Gastrocnemius medialis (tissue), 4 donors: ENCODE results near the gene SUDS3. TPM values are rescaled to one million over a fixed set of nuclear protein-coding genes. Genes with fewer than 3 reads are reported as not detected.

Experiments used
- ATAC-seq, 2 donors: fragments of 150-250 bp; one replicate each; pipeline ENCODE4 v1.9.1; 2016
- DNase-seq, 2 donors: peaks; one replicate each; pipeline ENCODE4 v3.0.0-alpha.2; 2019
- H3K27ac ChIP-seq, 4 donors: fragments of 200-600 bp; sonication (generic); 1 replicate in 1 of 4; 2 replicates in 3 of 4; pipeline ENCODE4 v1.5.1; 2016 to 2018; ENCODE audit warnings: mild to moderate bottlenecking in 2 of 4, moderate library complexity in 1 of 4
- H3K27me3 ChIP-seq, 3 donors: fragments of 200-600 bp; sonication (generic) in 2 of 3; 1 replicate in 1 of 3; 2 replicates in 2 of 3; pipeline versions ENCODE4 v1.5.1 to v1.6.0; 2016 to 2019; ENCODE audit warnings: mild to moderate bottlenecking in 1 of 3, moderate library complexity in 1 of 3
- H3K36me3 ChIP-seq, 2 donors: fragments of 200-600 bp; sonication (generic) in 1 of 2; one replicate each; pipeline ENCODE4 v1.5.1; 2017 to 2018
- H3K4me1 ChIP-seq, 2 donors: fragments of 200-600 bp; sonication (generic) in 1 of 2; one replicate each; pipeline ENCODE4 v1.5.1; 2016 to 2017; ENCODE audit warnings: mild to moderate bottlenecking in 2 of 2
- H3K4me3 ChIP-seq, 4 donors: fragments of 200-600 bp; sonication (generic) in 3 of 4; 1 replicate in 1 of 4; 2 replicates in 3 of 4; pipeline ENCODE4 v1.5.1; 2016 to 2019; ENCODE audit warnings: mild to moderate bottlenecking in 2 of 4
- H3K9me3 ChIP-seq, 3 donors: fragments of 200-600 bp; sonication (generic) in 2 of 3; 1 replicate in 1 of 3; 2 replicates in 2 of 3; pipeline ENCODE4 v1.5.1; 2016 to 2019
- POLR2A ChIP-seq, 2 donors: fragments of 450-650 bp; IDR thresholded peaks; one replicate each; pipeline ENCODE4 v1.6.1; 2017; ENCODE audit warnings: antibody characterized with exemption in 2 of 2, mild to moderate bottlenecking in 2 of 2, moderate library complexity in 2 of 2
- in situ Hi-C, 4 donors: fragments of 200-750 bp; cut with MboI; loops; one replicate each; pipeline versions ENCODE4 v1.15.0 to v1.8.0; 2017; ENCODE audit warnings: low sequenced_read_pairs in 4 of 4
- intact Hi-C: fragments of 100-400 bp; cut with DNase I; formaldehyde crosslinking; loops from one replicate; pipeline ENCODE4 v1.15.1; 2023; ENCODE audit warnings: low total_unique reads
- total RNA-seq, 4 donors: library from RNA; depleted of rRNA; stranded (reverse); fragments of >200 nt; gene quantifications; one replicate each; pipeline versions ENCODE4 v1.1.0 to v1.2.3, GENCODE V29; 2016
- TF ChIP-seq, protein P1 (sequence below), 5 experiments: fragments of 450-650 bp in 3 of 5; fragments of 200-600 bp in 2 of 5; sonication (generic) in 2 of 5; IDR thresholded peaks in 4 of 5; conservative IDR thresholded peaks in 1 of 5; 1 replicate in 4 of 5; 2 replicates in 1 of 5; pipeline ENCODE4 v1.5.1; 2016 to 2019; ENCODE audit warnings: antibody characterized with exemption in 5 of 5, mild to moderate bottlenecking in 3 of 5, moderate library complexity in 3 of 5

SUDS3 gene
- total RNA-seq, 4 donors from 2014 or later: 17.0 to 33.2 (median 29.1) TPM

DNA sequence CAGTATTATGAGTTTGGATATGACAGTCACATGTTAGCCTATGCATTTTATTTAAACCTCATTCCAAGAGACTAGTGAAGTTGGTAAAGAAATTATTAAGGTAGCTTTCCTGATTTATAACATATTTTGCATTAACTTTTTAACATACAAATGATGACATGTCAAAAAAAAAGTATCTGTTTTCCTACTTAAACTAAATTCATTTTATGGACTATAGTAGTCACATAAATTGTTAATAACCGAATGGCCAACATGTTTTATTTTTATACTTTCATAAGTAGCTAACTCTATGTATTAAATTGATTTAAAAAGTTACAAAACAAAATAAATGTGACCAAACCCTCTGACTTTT, 18.4 kb upstream of the SUDS3 start:
- no peak overlapping the region for H3K27ac ChIP-seq
- DNase-seq: no peak
- intact Hi-C loops: no loop called here
- H3K4me3 ChIP-seq: no peak overlapping the region
- peaks cover 16 to 23% of the 10 kb centered on the region in 2 donors for H3K4me1 ChIP-seq
- TF ChIP-seq, protein P1, sequence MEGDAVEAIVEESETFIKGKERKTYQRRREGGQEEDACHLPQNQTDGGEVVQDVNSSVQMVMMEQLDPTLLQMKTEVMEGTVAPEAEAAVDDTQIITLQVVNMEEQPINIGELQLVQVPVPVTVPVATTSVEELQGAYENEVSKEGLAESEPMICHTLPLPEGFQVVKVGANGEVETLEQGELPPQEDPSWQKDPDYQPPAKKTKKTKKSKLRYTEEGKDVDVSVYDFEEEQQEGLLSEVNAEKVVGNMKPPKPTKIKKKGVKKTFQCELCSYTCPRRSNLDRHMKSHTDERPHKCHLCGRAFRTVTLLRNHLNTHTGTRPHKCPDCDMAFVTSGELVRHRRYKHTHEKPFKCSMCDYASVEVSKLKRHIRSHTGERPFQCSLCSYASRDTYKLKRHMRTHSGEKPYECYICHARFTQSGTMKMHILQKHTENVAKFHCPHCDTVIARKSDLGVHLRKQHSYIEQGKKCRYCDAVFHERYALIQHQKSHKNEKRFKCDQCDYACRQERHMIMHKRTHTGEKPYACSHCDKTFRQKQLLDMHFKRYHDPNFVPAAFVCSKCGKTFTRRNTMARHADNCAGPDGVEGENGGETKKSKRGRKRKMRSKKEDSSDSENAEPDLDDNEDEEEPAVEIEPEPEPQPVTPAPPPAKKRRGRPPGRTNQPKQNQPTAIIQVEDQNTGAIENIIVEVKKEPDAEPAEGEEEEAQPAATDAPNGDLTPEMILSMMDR (IDR thresholded peaks at IDR 0.05 in 4 of 5, conservative IDR thresholded peaks at IDR 0.05 in 1 of 5): no peak
- no peak for TF ChIP-seq POLR2A (IDR thresholded peaks at IDR 0.05)
- no peaks in the 10 kb centered on the region for H3K27me3 ChIP-seq
- no peaks in the 10 kb centered on the region for H3K36me3 ChIP-seq
- H3K9me3 ChIP-seq: no peaks in the 10 kb centered on the region
- no peak for ATAC-seq
- in situ Hi-C loops: no loop called here

DNA sequence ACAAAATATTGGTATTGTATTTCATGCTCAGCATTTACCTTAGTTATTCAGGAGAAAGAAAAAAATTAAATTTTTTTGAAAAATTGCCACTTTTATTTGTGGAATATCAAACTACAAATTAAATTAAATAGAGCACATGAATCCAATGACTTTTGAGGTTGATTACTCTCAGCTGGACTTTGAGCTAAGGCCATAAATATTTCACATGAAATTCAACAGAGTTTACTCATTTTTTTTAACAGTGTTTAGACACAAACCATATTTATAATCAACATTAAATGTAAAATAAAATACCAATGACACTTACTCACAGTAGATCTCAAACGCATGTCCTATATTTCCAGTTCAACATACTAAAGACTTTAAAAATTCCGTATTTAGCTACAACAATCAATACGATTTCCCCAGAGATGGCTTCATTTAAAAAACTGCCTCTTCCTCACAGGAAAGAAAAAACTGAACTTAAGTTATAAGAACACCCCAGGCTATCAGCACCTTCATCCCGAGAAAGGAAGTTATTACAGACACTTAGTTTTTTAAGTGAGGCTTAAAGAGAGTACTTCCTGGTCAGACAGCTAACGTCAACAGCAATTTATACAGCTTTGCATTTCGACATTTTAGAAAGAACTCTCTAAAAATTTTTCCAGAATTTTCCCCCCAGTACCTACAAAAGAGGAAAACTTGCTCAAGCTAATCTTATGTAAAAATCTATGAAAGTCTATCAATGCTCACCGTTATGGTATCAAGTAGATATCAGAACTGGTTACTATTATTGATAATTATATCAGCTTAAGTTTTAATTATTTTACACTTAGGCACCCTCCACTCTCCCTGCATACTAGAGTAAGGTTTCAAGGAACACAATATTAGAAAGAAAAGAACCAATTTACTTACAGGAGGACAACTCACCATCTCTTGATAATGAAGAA, 17.5 kb upstream of the SUDS3 start:
- Histone ChIP-seq H3K4me3 (no peak overlapping the region), H3K36me3 (no peaks in the 10 kb centered on the region), H3K4me1 (peaks cover 16 to 23% of the 10 kb centered on the region in 2 donors), H3K27me3 (no peaks in the 10 kb centered on the region), H3K27ac (no peak overlapping the region), H3K9me3 (no peaks in the 10 kb centered on the region)
- TF ChIP-seq POLR2A (IDR thresholded peaks at IDR 0.05): no peak
- TF ChIP-seq, protein P1 (IDR thresholded peaks at IDR 0.05 in 4 of 5, conservative IDR thresholded peaks at IDR 0.05 in 1 of 5): no peak
- intact Hi-C loops (no loop called here), in situ Hi-C loops (no loop called here)
- ATAC-seq (no peak), DNase-seq (no peak)

DNA sequence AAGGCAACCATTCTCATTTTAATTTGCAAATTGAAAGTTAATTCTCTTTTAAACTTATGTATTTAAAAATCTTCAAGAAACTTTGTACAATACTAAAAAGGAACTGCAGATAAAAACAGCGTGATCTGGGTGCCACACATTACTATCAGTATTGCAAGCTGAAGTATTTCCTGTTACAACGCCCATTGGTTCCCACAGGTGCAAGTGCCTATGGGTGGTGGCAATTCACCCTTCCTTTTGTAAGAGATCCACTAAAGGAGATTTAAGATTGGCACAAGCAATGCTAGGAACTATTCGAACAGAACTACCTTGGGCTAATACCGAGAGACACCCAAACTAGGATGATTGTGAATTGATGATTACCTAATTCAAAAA, 16.8 kb upstream of the SUDS3 start:
- intact Hi-C loops: no loop called here
- Histone ChIP-seq H3K36me3 (no peaks in the 10 kb centered on the region), H3K27me3 (no peaks in the 10 kb centered on the region), H3K4me3 (no peak overlapping the region), H3K4me1 (peaks cover 16 to 23% of the 10 kb centered on the region in 2 donors), H3K9me3 (no peaks in the 10 kb centered on the region), H3K27ac (no peak overlapping the region)
- in situ Hi-C loops: no loop called here
- DNase-seq (no peak), ATAC-seq (no peak)
- no peak for TF ChIP-seq POLR2A (IDR thresholded peaks at IDR 0.05)
- TF ChIP-seq, protein P1 (IDR thresholded peaks at IDR 0.05 in 4 of 5, conservative IDR thresholded peaks at IDR 0.05 in 1 of 5): no peak

DNA sequence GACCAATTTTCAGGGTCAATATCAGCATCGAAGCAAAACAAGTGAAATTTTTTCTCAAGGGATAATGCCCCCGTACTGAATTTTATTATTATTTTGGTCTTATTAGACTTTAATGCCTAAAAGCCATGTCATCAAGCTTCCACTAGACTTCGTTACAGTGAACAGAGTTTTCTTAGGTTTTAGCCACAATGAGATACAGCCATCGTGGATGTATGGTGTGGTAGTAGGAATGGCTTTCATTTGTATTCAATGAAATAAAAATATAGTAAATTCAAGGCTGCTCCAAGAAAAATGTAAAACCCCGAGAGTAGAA, 15.3 kb upstream of the SUDS3 start:
- DNase-seq: no peak
- no peak for ATAC-seq
- H3K4me1 ChIP-seq: peaks cover 12 to 21% of the 10 kb centered on the region in 2 donors
- intact Hi-C loops: no loop called here
- H3K9me3 ChIP-seq: no peaks in the 10 kb centered on the region
- no peak for TF ChIP-seq POLR2A (IDR thresholded peaks at IDR 0.05)
- TF ChIP-seq, protein P1 (IDR thresholded peaks at IDR 0.05 in 4 of 5, conservative IDR thresholded peaks at IDR 0.05 in 1 of 5): no peak
- no peak overlapping the region for H3K4me3 ChIP-seq
- H3K27ac ChIP-seq: no peak overlapping the region
- H3K36me3 ChIP-seq: no peaks in the 10 kb centered on the region
- H3K27me3 ChIP-seq: no peaks in the 10 kb centered on the region
- in situ Hi-C loops: loop anchor here in 1 of 4 donors (10.0 kb wide), 1 partner anchor 186 kb away; no protein-coding TSS in a partner anchor
